Tibial nerve (tissue), 4 donors: ENCODE measurements around the gene RBCK1. TPM values are rescaled to one million over a fixed set of nuclear protein-coding genes. Genes with fewer than 3 reads are reported as not detected.
A peak's percentile ranks its signal among the peaks of the same experiment; 100 is the strongest.
"Not testable (repeated sequence)": the region's sequence is repeated elsewhere in the genome, so short reads cannot be mapped to it uniquely, and the experiment has no call there.

Experiments
- DNase-seq, 2 donors: peaks; one replicate each; pipeline ENCODE4 v3.0.0-alpha.2; 2019; ENCODE audit warnings: low spot score in 2 of 2
- H3K27ac ChIP-seq, 4 donors: fragments of 200-600 bp; sonication (generic) in 3 of 4; one replicate each; pipeline ENCODE4 v1.5.1; 2017 to 2019; ENCODE audit warnings: mild to moderate bottlenecking in 1 of 4
- H3K27me3 ChIP-seq, 2 donors: fragments of 200-600 bp; sonication (generic) in 1 of 2; one replicate each; pipeline versions ENCODE4 v1.5.1 to v1.6.0; 2017 to 2019
- H3K36me3 ChIP-seq, 3 donors: fragments of 200-600 bp; sonication (generic); one replicate each; pipeline ENCODE4 v1.5.1; 2018 to 2019
- H3K4me1 ChIP-seq, 4 donors: fragments of 200-600 bp; sonication (generic) in 3 of 4; one replicate each; pipeline ENCODE4 v1.5.1; 2017 to 2019
- H3K4me3 ChIP-seq, 4 donors: fragments of 200-600 bp; sonication (generic) in 3 of 4; one replicate each; pipeline ENCODE4 v1.5.1; 2017 to 2019; ENCODE audit warnings: mild to moderate bottlenecking in 1 of 4, moderate library complexity in 1 of 4
- H3K9me3 ChIP-seq, 4 donors: fragments of 200-600 bp; sonication (generic) in 3 of 4; one replicate each; pipeline ENCODE4 v1.5.1; 2017 to 2019
- CTCF ChIP-seq, 5 experiments: fragments of 200-600 bp in 3 of 5; fragments of 450-650 bp in 2 of 5; sonication (generic) in 3 of 5; IDR thresholded peaks; one replicate each; pipeline ENCODE4 v1.5.1; 2016 to 2019; ENCODE audit warnings: antibody characterized with exemption in 5 of 5, mild to moderate bottlenecking in 3 of 5, moderate library complexity in 2 of 5
- EP300 ChIP-seq, 2 donors: sonication (generic); formaldehyde crosslinking; IDR thresholded peaks; one replicate each; pipeline ENCODE4 v1.6.1; 2017; ENCODE audit warnings: antibody characterized with exemption in 2 of 2, mild to moderate bottlenecking in 1 of 2
- POLR2A ChIP-seq, 2 donors: fragments of 450-650 bp; IDR thresholded peaks; one replicate each; pipeline ENCODE4 v1.6.1; 2017; ENCODE audit warnings: antibody characterized with exemption in 2 of 2, mild to moderate bottlenecking in 2 of 2, moderate library complexity in 2 of 2
- whole genome bisulfite sequencing, 2 donors: methylation state at CpG; one replicate each; pipeline ENCODE4 v1.1.5; 2018; 5-methylcytosine and 5-hydroxymethylcytosine counted together
- total RNA-seq, 4 donors: library from RNA; depleted of rRNA; stranded (reverse); fragments of >200 nt; gene quantifications; one replicate each; pipeline ENCODE4 v1.1.0, GENCODE V29; 2016

Gene RBCK1
- total RNA-seq, 4 donors from 2014 or later = 93.5 to 149 (median 118) TPM

DNA sequence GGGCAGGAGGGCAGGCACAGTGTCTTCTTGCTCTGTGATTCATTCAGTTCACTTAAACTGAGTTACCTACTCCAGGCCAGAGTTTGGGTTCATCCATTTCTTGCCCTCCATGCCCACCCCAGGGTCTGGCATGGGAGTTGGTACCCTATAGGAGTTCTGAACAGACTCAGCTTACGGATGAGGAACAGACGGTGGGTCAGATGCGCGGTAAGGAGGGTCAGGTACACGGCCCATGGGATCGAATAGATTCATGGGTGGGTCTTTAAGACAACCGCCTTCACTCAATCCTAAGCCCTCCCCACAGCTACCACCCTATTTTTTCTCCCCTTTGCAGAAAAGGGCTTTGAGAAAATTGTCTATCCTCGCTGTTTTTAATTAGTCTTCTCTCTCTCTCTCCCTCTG is 40.6 kb upstream of the RBCK1 start:
- WGBS, 2 donors = 68 to 70% methylated on average over 8 of the region's 8 CpGs
- no peak overlapping the region for H3K4me3 ChIP-seq
- H3K4me1 ChIP-seq = peaks cover 0 to 5% (median 0%) of the 10 kb centered on the region in 4 donors
- no peaks in the 10 kb centered on the region for H3K36me3 ChIP-seq
- TF ChIP-seq EP300 (IDR thresholded peaks at IDR 0.05) = no peak
- no peak for TF ChIP-seq POLR2A (IDR thresholded peaks at IDR 0.05)
- TF ChIP-seq CTCF (IDR thresholded peaks at IDR 0.05) = no peak
- no peaks in the 10 kb centered on the region for H3K27me3 ChIP-seq
- no peaks in the 10 kb centered on the region for H3K9me3 ChIP-seq
- H3K27ac ChIP-seq = no peak overlapping the region
- no peak for DNase-seq

- H3K4me3 ChIP-seq = no peak overlapping the region
- TF ChIP-seq POLR2A (IDR thresholded peaks at IDR 0.05) (no peak), CTCF (IDR thresholded peaks at IDR 0.05) (no peak), EP300 (IDR thresholded peaks at IDR 0.05) (no peak)
- 81 to 96% methylated on average over 4 of the region's 4 CpGs for WGBS, 2 donors
- H3K27me3 ChIP-seq = no peaks in the 10 kb centered on the region
- peaks cover 0 to 3% (median 0%) of the 10 kb centered on the region in 4 donors for H3K4me1 ChIP-seq
- no peaks in the 10 kb centered on the region for H3K36me3 ChIP-seq
- H3K9me3 ChIP-seq = no peaks in the 10 kb centered on the region
- no peak overlapping the region for H3K27ac ChIP-seq
- no peak for DNase-seq
Measured at GRCh38 chr20:368915-369314, 39.2 kb upstream of the RBCK1 start.

DNA sequence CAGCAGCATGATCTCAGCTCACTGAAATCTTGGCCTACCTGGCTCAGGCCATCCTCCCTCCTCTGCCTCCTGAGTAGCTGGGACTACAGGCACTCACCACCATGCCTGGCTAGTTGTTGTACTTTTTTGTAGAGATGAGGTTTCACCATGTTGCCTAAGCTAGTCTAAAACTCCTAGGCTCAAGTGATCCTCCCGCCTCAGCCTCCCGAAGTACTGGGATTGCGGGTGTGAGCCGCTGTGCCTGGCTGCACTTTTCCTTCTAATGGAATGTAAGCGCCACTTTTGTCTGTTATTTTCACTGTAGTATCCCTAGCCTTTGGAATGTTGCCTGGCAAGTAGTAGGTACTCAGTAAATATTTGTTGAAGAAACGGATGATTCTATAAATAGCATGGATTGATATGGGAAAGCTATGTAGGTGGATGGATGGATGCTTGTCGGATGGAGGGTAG is 37.9 kb upstream of the RBCK1 start:
- 83 to 86% methylated on average over 7 of the region's 7 CpGs for WGBS, 2 donors
- Histone ChIP-seq H3K4me1 (peaks cover 0 to 3% (median 0%) of the 10 kb centered on the region in 4 donors), H3K36me3 (no peaks in the 10 kb centered on the region), H3K4me3 (no peak overlapping the region), H3K9me3 (no peaks in the 10 kb centered on the region), H3K27ac (no peak overlapping the region), H3K27me3 (no peaks in the 10 kb centered on the region)
- DNase-seq = no peak
- no peak for TF ChIP-seq POLR2A (IDR thresholded peaks at IDR 0.05)
- TF ChIP-seq CTCF (IDR thresholded peaks at IDR 0.05) = no peak
- no peak for TF ChIP-seq EP300 (IDR thresholded peaks at IDR 0.05)

GRCh38 chr20:370977-371754 is 36.9 kb upstream of the RBCK1 start:
- peaks cover 0 to 3% (median 0%) of the 10 kb centered on the region in 4 donors for H3K4me1 ChIP-seq
- WGBS, 2 donors = 87 to 88% methylated on average over 5 to 7 of the region's 7 CpGs
- no peaks in the 10 kb centered on the region for H3K36me3 ChIP-seq
- TF ChIP-seq CTCF (IDR thresholded peaks at IDR 0.05) (no peak), EP300 (IDR thresholded peaks at IDR 0.05) (no peak), POLR2A (IDR thresholded peaks at IDR 0.05) (no peak)
- peak overlapping the region in 1 of 4 donors; percentile 28 for H3K27ac ChIP-seq
- H3K27me3 ChIP-seq = no peaks in the 10 kb centered on the region
- H3K4me3 ChIP-seq = no peak overlapping the region
- H3K9me3 ChIP-seq = no peaks in the 10 kb centered on the region
- DNase-seq = no peak

DNA sequence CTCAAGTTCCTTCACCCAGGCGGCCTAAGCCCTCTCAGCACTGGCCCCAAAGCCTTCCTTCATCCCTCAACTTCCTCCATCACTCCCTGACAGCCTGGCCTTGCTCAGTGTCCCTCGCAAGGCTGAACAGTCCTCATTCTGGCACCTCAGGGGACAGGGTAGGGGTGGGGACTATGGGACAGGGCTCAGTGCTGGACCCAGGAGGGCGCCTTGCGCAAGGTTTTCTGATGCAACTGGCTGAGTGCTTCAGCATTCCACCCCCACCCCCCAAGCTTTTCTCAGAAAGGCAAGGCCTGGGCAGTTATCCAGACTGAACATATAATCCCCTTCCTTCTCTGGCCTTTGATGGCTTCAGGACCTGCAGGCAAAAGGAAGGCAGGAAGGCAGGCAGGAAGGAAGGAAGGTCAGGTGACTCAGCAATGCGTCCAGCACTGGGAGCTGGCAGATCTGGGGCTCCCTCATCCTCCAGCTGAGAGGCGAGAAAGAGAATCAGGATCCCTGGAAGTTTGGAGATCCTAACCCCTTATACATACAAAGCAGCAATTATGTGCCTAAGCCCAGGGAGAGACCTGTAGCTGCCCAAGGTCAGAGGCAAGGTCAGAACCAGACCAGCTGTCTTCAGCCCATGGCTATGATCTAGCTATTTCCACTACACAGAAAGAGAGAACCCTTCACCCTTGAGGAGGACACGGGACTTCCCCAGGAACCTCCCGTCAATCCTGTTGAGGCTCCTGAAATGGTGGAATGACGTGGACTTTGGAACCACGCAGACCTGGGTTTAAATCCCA is 36.1 kb upstream of the RBCK1 start:
- no peaks in the 10 kb centered on the region for H3K27me3 ChIP-seq
- peak; percentile 37 to 52 for DNase-seq
- H3K36me3 ChIP-seq = no peaks in the 10 kb centered on the region
- WGBS, 2 donors = 69 to 84% methylated on average over 10 of the region's 10 CpGs
- no peak for TF ChIP-seq CTCF (IDR thresholded peaks at IDR 0.05)
- no peak for TF ChIP-seq EP300 (IDR thresholded peaks at IDR 0.05)
- no peak for TF ChIP-seq POLR2A (IDR thresholded peaks at IDR 0.05)
- H3K4me3 ChIP-seq = no peak overlapping the region
- no peaks in the 10 kb centered on the region for H3K9me3 ChIP-seq
- peaks cover 0 to 3% (median 0%) of the 10 kb centered on the region in 4 donors for H3K4me1 ChIP-seq
- H3K27ac ChIP-seq = peak overlapping the region in 2 of 4 donors; percentile 6 to 34

GRCh38 chr20:372543-373082 is 35.5 kb upstream of the RBCK1 start:
- 88 to 93% methylated on average over 11 of the region's 11 CpGs for WGBS, 2 donors
- H3K27me3 ChIP-seq, H3K36me3 ChIP-seq, DNase-seq, H3K4me3 ChIP-seq, H3K4me1 ChIP-seq, H3K9me3 ChIP-seq: not testable (repeated sequence)
- peak overlapping the region in 2 of 4 donors; percentile 6 to 34 for H3K27ac ChIP-seq
